C4-2B (cell line): ENCODE measurements around the gene HIGD2B.

ENCODE experiments used
- ZFX ChIP-seq: fragments of 450-650 bp; IDR thresholded peaks from 2 replicates; pipeline ENCODE4 v1.6.1; 2017
- TF ChIP-seq, protein P1 (sequence below): fragments of 450-650 bp; conservative IDR thresholded peaks from 2 replicates; pipeline ENCODE4 v1.5.1; 2017; ENCODE audit warnings: mild to moderate bottlenecking

DNA sequence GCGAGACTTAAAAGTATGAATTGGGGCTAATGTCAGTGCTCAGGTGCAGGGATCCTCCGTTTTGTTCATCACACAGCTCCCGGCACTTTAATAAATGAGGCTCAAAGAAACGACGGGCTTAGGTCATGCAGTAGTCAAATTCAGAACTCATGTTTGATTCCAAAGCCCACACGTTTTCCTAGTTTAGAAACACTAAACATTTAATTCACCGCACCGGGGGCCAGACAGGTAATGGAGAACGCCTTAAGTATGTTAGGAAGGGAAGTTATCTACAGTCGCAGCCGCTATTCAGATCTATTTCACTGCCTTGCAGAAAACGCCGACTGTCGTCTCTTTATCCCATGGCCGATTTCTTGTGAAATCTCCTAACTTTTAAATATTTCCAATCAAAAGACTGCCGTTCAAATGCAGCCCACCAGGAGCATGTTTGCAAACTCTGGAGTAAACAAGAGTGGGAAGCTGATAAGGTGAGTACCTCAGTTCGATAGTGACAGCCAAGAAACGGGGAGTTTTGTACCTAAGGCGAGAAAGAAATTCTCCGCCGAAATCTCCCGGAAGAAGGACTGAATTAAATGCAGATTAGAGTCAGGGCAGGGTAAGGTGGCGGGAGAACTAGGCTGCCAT lies 569 bp downstream of the HIGD2B start:
- TF ChIP-seq, protein P1, sequence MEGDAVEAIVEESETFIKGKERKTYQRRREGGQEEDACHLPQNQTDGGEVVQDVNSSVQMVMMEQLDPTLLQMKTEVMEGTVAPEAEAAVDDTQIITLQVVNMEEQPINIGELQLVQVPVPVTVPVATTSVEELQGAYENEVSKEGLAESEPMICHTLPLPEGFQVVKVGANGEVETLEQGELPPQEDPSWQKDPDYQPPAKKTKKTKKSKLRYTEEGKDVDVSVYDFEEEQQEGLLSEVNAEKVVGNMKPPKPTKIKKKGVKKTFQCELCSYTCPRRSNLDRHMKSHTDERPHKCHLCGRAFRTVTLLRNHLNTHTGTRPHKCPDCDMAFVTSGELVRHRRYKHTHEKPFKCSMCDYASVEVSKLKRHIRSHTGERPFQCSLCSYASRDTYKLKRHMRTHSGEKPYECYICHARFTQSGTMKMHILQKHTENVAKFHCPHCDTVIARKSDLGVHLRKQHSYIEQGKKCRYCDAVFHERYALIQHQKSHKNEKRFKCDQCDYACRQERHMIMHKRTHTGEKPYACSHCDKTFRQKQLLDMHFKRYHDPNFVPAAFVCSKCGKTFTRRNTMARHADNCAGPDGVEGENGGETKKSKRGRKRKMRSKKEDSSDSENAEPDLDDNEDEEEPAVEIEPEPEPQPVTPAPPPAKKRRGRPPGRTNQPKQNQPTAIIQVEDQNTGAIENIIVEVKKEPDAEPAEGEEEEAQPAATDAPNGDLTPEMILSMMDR = no peak; the same call in 1 of the 2 replicates
- no peak; the same call in 1 of the 2 replicates for TF ChIP-seq ZFX
